ENCODE measurements around the gene NECAB3. TPM values are rescaled to one million over a fixed set of nuclear protein-coding genes. Genes with fewer than 3 reads are reported as not detected.
"Not testable (repeated sequence)": the region's sequence is repeated elsewhere in the genome, so short reads cannot be mapped to it uniquely, and the experiment has no call there.

Gene NECAB3
- total RNA-seq, 4 donors from 2014 or later = 17.1 to 30.8 (median 23.3) TPM

GRCh38 chr20:33707668-33708067 lies 33.4 kb upstream of the NECAB3 start:
- 84 to 88% methylated on average over 11 of the region's 11 CpGs for WGBS, 2 donors
- DNase-seq (ENCODE audit: low spot score in 2 of 2) = no peak
- intact Hi-C loops (cut with DNase I; ENCODE audit: low total_unique reads) = no loop called here
- H3K4me3 ChIP-seq (ENCODE audit: low read depth, poor library complexity, severe bottlenecking) = no peak overlapping the region
- TF ChIP-seq POLR2A (IDR thresholded peaks at IDR 0.05) (no peak), CTCF (IDR thresholded peaks at IDR 0.05) (no peak)

- no peak for DNase-seq (ENCODE audit: low spot score in 2 of 2)
- 91 to 94% methylated on average over 11 of the region's 11 CpGs for WGBS, 2 donors
- H3K4me3 ChIP-seq (ENCODE audit: low read depth, poor library complexity, severe bottlenecking) = no peak overlapping the region
- intact Hi-C loops (cut with DNase I; ENCODE audit: low total_unique reads) = no loop called here
- TF ChIP-seq POLR2A (IDR thresholded peaks at IDR 0.05) (no peak), CTCF (IDR thresholded peaks at IDR 0.05) (no peak)
These were observed 30.1 kb upstream of the NECAB3 start for GRCh38 chr20:33704197-33704924.

- intact Hi-C loops (cut with DNase I; ENCODE audit: low total_unique reads) = no loop called here
- 89 to 93% methylated on average over 8 of the region's 8 CpGs for WGBS, 2 donors
- no peak overlapping the region for H3K4me3 ChIP-seq (ENCODE audit: low read depth, poor library complexity, severe bottlenecking)
- no peak for DNase-seq (ENCODE audit: low spot score in 2 of 2)
- TF ChIP-seq POLR2A (IDR thresholded peaks at IDR 0.05) (no peak), CTCF (IDR thresholded peaks at IDR 0.05) (no peak)
These were observed 29.4 kb upstream of the NECAB3 start for GRCh38 chr20:33703498-33704137.

- no peak for DNase-seq (ENCODE audit: low spot score in 2 of 2)
- intact Hi-C loops (cut with DNase I; ENCODE audit: low total_unique reads) = no loop called here
- TF ChIP-seq POLR2A (IDR thresholded peaks at IDR 0.05) = no peak
- TF ChIP-seq CTCF (IDR thresholded peaks at IDR 0.05) = no peak
- 21 to 42% methylated on average over 5 of the region's 5 CpGs for WGBS, 2 donors
- H3K4me3 ChIP-seq (ENCODE audit: low read depth, poor library complexity, severe bottlenecking) = no peak overlapping the region
These were observed 28.6 kb upstream of the NECAB3 start for GRCh38 chr20:33702861-33703260.

- TF ChIP-seq CTCF (IDR thresholded peaks at IDR 0.05) (no peak), POLR2A (IDR thresholded peaks at IDR 0.05) (no peak)
- intact Hi-C loops (cut with DNase I; ENCODE audit: low total_unique reads) = no loop called here
- 80 to 81% methylated on average over 15 to 17 of the region's 27 CpGs for WGBS, 2 donors
These were observed 27.6 kb upstream of the NECAB3 start for GRCh38 chr20:33701629-33702450.

GRCh38 chr20:33700696-33701441 lies 26.6 kb upstream of the NECAB3 start:
- WGBS, 2 donors = 95 to 96% methylated on average over 13 to 37 of the region's 45 CpGs

More at GRCh38 chr20:33701629-33702450, 27.6 kb upstream of the NECAB3 start:
- DNase-seq (ENCODE audit: low spot score in 2 of 2) = no peak
- no peak overlapping the region for H3K4me3 ChIP-seq (ENCODE audit: low read depth, poor library complexity, severe bottlenecking)

GRCh38 chr20:33698966-33699365 lies 24.7 kb upstream of the NECAB3 start:
- WGBS, 2 donors = 92 to 94% methylated on average over 6 to 7 of the region's 27 CpGs
- intact Hi-C loops (cut with DNase I; ENCODE audit: low total_unique reads); DNase-seq (ENCODE audit: low spot score in 2 of 2); H3K4me3 ChIP-seq (ENCODE audit: low read depth, poor library complexity, severe bottlenecking): not testable (repeated sequence)

More at GRCh38 chr20:33700696-33701441, 26.6 kb upstream of the NECAB3 start:
- H3K4me3 ChIP-seq (ENCODE audit: low read depth, poor library complexity, severe bottlenecking); intact Hi-C loops (cut with DNase I; ENCODE audit: low total_unique reads); DNase-seq (ENCODE audit: low spot score in 2 of 2): not testable (repeated sequence)
